ENCODE data around the gene TRAPPC13.

The TRAPPC13 gene

DNA sequence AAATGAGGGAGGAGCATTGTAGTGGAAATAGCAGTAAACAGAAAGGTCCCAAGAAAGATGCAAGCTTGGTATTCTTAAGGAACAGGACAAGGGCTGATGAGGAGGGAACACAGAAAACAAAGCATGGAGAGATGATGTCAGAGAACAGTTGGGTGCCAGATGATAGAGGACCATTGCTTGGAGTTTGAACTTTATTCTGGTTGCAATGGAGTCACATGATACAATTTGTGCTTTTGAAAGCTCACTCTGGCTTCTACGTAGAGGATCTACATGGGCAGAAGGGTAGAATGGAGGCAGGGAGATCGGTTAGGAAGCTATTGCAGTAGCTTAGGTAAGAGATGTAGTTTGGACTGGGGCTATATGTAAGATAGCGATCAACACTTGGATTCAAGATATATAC, 57.3 kb downstream of the TRAPPC13 start:
- no peak for DNase-seq

DNA sequence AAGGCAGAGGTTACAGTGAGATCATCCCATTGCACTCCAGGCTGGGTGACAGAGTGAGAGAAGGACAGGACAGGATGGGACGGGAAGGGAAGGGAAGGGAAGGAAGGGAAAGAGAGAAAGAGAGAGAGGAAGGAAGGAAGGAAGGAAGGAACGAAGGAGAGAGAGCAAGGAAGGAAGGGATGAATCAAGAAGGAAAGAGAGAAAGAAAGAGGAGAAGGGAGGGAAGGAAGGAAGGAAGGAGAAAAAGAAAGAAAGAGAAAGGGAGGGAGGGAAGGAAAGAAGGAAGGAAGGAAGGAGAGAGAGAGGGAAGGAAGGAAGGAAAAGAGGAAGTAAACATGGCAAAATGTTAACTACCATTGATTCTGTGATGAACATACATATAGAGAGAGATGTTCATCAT, 68.3 kb downstream of the TRAPPC13 start:
- no peak for DNase-seq

DNA sequence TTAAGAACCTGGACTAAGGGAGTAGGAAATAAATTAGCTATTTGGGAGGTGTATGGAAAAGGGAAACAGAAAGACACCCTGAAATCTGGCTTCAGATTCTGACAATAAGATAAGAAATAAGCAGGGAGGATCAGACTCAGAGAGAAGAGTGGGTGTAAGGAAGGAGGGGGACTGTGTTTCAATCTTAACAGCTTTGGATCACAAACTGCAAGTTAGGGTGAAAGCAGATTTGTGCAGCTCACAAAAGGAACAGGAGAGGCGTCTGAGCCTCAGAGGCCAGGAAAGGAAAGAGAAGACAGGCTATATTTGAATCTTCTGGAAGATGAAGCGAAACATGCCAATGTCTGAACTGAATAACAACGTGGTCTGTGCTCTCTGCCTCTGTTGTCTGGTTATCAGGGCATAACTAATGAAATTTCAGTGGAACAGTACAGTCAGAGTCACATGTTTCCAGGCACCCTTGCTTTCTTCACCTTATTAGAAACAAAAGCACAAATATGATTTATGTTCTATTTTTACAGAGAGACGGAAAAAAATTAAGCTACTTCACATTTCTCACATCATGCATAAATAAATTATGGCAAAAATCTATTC, 70.4 kb downstream of the TRAPPC13 start:
- DNase-seq, result no peak

DNA sequence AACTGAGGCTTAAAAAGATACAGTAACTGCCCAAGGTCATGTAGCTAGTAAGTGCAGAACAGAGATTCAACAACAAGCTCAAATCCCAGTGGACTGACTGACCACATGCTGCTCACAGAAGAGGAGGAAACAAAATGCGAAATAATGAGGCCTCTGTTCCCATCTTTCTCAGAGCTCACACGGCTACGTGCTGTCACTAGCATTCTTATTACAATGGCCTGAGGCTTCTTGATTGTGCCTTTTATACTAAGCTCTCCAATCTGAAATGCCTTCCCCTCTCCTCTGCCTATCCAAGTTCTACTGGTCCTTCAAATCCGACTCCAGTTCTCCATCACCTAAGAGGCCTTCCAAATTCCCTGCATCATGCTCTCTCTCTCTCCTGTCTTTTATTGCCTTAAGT, 71.1 kb downstream of the TRAPPC13 start:
- DNase-seq, result no peak

DNA sequence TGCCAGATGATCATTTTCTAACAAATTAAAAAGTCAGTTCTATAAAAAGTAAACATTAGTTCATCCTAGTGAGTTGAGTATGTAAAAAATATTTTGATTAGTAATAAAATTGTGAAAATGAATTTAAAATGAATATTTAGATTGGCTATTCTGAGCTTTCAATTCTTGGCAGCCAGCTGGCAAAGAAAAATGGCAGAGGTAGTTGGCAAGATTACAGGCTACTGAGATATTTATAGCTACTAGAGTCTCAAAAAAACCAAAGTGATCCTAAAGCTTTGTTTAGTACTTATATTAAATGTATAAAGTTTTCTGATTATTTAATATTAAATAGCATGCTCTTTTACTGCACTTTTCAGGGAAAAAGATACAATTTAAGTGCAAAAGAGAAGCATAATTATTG, 72.1 kb downstream of the TRAPPC13 start:
- no peak for DNase-seq

DNA sequence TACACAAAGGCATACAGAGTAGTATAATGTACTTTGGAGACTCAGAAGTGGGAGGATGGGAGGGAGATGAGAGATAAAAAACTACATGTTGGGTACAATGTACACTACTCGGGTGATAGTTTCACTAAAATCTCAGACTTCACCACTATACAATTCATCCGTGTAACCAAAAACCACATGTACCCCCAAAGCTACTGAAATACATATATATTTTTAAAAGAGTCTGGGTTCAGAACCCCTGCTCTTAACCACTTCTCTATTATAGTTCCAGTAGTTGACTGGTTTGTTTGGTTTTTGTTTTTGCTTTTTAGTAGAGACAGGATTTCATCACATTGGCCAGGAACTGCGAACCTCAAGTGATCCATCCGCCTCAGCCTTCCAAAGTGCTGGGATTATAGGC, 74.5 kb downstream of the TRAPPC13 start:
- no peak for DNase-seq

DNA sequence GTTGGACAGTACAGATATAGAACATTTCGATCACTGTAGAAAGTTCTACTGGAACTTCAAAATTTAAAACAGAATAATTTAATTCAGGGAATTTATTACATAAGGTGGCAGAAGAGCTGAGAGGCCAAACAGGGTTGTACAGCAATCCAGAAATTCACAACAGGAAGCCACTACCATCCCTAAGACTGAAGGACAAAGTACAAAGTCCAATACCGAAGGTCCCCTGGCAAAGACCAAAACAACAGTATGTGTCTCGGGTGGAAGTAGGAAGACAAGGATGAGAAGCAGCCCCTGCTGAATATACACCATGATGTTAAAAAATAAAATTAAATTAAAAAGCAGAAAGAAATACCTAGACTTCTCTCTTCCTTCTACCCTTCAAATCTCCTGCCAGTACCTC, 77.2 kb downstream of the TRAPPC13 start:
- DNase-seq, result no peak

DNA sequence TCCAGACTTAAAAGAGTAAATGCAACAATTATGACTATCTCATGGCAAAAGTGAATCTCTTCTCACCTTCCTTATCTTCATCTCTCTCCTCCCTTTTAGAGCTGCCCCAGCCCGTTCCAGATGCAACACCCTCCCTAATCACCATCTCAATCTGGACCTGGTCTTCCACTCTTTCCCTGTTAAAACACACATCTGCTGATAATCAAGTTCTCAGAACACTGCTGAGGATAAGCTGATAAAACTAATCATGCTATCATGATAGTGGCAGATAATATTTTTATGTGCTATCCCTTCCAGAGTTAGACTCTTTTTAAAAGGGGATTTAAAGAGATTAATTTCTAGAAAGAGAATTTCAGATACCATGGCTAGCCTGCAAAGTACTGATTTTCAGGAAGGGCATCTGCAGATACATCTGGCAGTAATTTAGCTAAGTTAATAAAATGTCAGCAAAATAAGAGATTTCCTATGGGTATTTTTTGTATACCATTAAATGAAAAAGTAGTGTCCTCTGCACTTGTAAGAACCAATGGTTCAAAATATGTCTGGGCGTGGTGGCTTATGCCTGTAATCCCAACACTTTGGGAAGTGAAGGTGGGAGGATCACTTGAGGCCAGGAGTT, 79.9 kb downstream of the TRAPPC13 start:
- DNase-seq, result no peak

DNA sequence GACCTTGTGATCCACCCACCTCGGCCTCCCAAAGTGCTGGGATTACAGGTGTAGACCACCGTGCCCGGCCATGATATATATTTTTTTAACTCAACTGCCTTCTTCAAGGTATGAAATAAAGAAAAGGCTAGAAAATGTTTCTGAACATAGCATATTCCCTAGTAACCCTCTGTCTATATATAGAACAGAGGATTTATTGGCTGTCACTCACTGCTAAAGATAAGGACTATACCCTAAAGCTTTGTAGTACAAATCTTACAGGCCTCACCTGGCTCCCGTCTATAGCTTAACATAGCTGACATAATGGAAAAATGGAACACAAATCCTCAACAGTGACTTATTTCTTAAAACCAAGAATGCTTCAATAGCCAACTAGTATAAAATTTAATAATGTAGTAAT, 82.8 kb downstream of the TRAPPC13 start:
- DNase-seq, result no peak

DNA sequence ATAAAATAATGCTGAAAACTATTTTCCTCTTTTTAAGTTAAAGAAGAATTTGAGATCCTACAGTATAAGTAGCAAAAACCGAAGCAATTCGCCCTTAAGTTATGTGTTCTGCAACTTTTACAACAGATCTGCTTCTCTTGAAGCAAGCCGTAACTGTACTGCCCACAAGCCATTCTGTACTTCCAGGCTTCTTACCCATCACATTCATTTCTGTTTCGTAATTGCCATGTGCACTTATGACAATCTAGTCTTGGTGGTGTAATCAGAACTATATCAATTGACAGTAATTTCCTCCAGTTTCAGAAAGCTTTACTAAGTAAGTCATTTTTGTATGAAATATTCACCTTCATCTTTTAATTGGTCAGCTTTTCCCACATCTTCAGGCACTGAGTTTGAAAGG, 83.3 kb downstream of the TRAPPC13 start:
- no peak for DNase-seq

Measured in NCI-H1092 treated with DMSO at 0.1 percent for 48 hours (cell line).